ENCODE data around the gene PDCD4.

Gene PDCD4

GRCh38 chr10:110857265-110858171, 14.2 kb upstream of the PDCD4 start:
- TF ChIP-seq BHLHE40 (IDR thresholded peaks at IDR 0.05; ENCODE audit: borderline replicate concordance) (no peak), L3MBTL2 (conservative IDR thresholded peaks at IDR 0.05) (no peak), CTBP1 (IDR thresholded peaks at IDR 0.05; ENCODE audit: borderline replicate concordance) (no peak), NFRKB (IDR thresholded peaks at IDR 0.05) (no peak), FOXA1 (IDR thresholded peaks at IDR 0.05) (no peak), PKNOX1 (IDR thresholded peaks at IDR 0.05) (no peak), HDGF (IDR thresholded peaks at IDR 0.05; ENCODE audit: borderline replicate concordance) (no peak), SP1 (IDR thresholded peaks at IDR 0.05) (no peak), LEF1 (IDR thresholded peaks at IDR 0.05; ENCODE audit: borderline replicate concordance) (no peak), TARDBP (IDR thresholded peaks at IDR 0.05) (no peak), ELF4 (IDR thresholded peaks at IDR 0.05) (no peak), SUZ12 (IDR thresholded peaks at IDR 0.05) (no peak), FOXK2 (IDR thresholded peaks at IDR 0.05) (no peak), ZNF384 (IDR thresholded peaks at IDR 0.05) (no peak)
- ChIA-PET CTCF (interaction anchor here (0.6 to 2.6 kb wide), 4 partner anchors 10 to 1476 kb away, joined by 3 to 7 read pairs (median 4); partner anchors contain the start of gene ADRA2A), POLR2A (interaction anchor here (1.1 to 2.4 kb wide), 4 partner anchors 11 to 61 kb away, joined by 4 to 11 read pairs (median 8); partner anchors contain the start of genes BBIP1, PDCD4 and SHOC2)
- DNase-seq (ENCODE audit: extremely low spot score) = no peak

- ChIA-PET POLR2A (interaction anchor here (1.0 to 2.4 kb wide), 5 partner anchors 10 to 19 kb away, joined by 3 to 11 read pairs (median 9); partner anchors contain the start of gene PDCD4), CTCF (interaction anchor here (2.6 kb wide), 1 partner anchor 9 kb away, joined by 7 read pairs; no protein-coding TSS in a partner anchor)
- no peak for DNase-seq (ENCODE audit: extremely low spot score)
- no peak for TF ChIP-seq ARNT (IDR thresholded peaks at IDR 0.05)
- TF ChIP-seq BHLHE40 (IDR thresholded peaks at IDR 0.05; ENCODE audit: borderline replicate concordance) = no peak
- TF ChIP-seq NFRKB (IDR thresholded peaks at IDR 0.05) = no peak
- no peak for TF ChIP-seq ZNF384 (IDR thresholded peaks at IDR 0.05)
- TF ChIP-seq SUZ12 (IDR thresholded peaks at IDR 0.05) = no peak
- TF ChIP-seq TARDBP (IDR thresholded peaks at IDR 0.05) = no peak
- no peak for TF ChIP-seq FOXM1 (IDR thresholded peaks at IDR 0.05; ENCODE audit: borderline replicate concordance)
- TF ChIP-seq LEF1 (IDR thresholded peaks at IDR 0.05; ENCODE audit: borderline replicate concordance) = no peak
- TF ChIP-seq FOXA1 (IDR thresholded peaks at IDR 0.05) = no peak
- no peak for TF ChIP-seq SP1 (IDR thresholded peaks at IDR 0.05)
- no peak for TF ChIP-seq PKNOX1 (IDR thresholded peaks at IDR 0.05)
- TF ChIP-seq CTBP1 (IDR thresholded peaks at IDR 0.05; ENCODE audit: borderline replicate concordance) = no peak
- no peak for TF ChIP-seq L3MBTL2 (conservative IDR thresholded peaks at IDR 0.05)
- TF ChIP-seq FOXK2 (IDR thresholded peaks at IDR 0.05) = no peak
- TF ChIP-seq ELF4 (IDR thresholded peaks at IDR 0.05) = no peak
- TF ChIP-seq HDGF (IDR thresholded peaks at IDR 0.05; ENCODE audit: borderline replicate concordance) = no peak
Observed at GRCh38 chr10:110858297-110858934, 13.3 kb upstream of the PDCD4 start.

GRCh38 chr10:110859206-110859972, 12.3 kb upstream of the PDCD4 start:
- ChIA-PET POLR2A (interaction anchor here (1.0 to 2.4 kb wide), 4 partner anchors 9 to 18 kb away, joined by 3 to 9 read pairs (median 8); partner anchors contain the start of gene PDCD4), CTCF (interaction anchor here (2.6 kb wide), 1 partner anchor 8 kb away, joined by 7 read pairs; no protein-coding TSS in a partner anchor)
- DNase-seq (ENCODE audit: extremely low spot score) = no peak
- no peak for TF ChIP-seq LEF1 (IDR thresholded peaks at IDR 0.05; ENCODE audit: borderline replicate concordance)
- no peak for TF ChIP-seq CTBP1 (IDR thresholded peaks at IDR 0.05; ENCODE audit: borderline replicate concordance)
- no peak for TF ChIP-seq ZNF384 (IDR thresholded peaks at IDR 0.05)
- no peak for TF ChIP-seq SP1 (IDR thresholded peaks at IDR 0.05)
- TF ChIP-seq TARDBP (IDR thresholded peaks at IDR 0.05) = no peak
- TF ChIP-seq PKNOX1 (IDR thresholded peaks at IDR 0.05) = no peak
- TF ChIP-seq FOXK2 (IDR thresholded peaks at IDR 0.05) = no peak
- TF ChIP-seq HDGF (IDR thresholded peaks at IDR 0.05; ENCODE audit: borderline replicate concordance) = no peak
- TF ChIP-seq L3MBTL2 (conservative IDR thresholded peaks at IDR 0.05) = no peak
- no peak for TF ChIP-seq FOXA1 (IDR thresholded peaks at IDR 0.05)
- TF ChIP-seq ARNT (IDR thresholded peaks at IDR 0.05) = no peak
- TF ChIP-seq FOXM1 (IDR thresholded peaks at IDR 0.05; ENCODE audit: borderline replicate concordance) = no peak
- TF ChIP-seq SUZ12 (IDR thresholded peaks at IDR 0.05) = no peak
- no peak for TF ChIP-seq NFRKB (IDR thresholded peaks at IDR 0.05)
- no peak for TF ChIP-seq ELF4 (IDR thresholded peaks at IDR 0.05)
- TF ChIP-seq BHLHE40 (IDR thresholded peaks at IDR 0.05; ENCODE audit: borderline replicate concordance) = no peak

GRCh38 chr10:110859973-110860376, 11.8 kb upstream of the PDCD4 start:
- TF ChIP-seq FOXM1 (IDR thresholded peaks at IDR 0.05; ENCODE audit: borderline replicate concordance) (no peak), LEF1 (IDR thresholded peaks at IDR 0.05; ENCODE audit: borderline replicate concordance) (no peak), ELF4 (IDR thresholded peaks at IDR 0.05) (no peak), NFRKB (IDR thresholded peaks at IDR 0.05) (no peak), FOXA1 (IDR thresholded peaks at IDR 0.05) (no peak)
- ChIA-PET CTCF (interaction anchor here (2.6 kb wide), 1 partner anchor 7 kb away, joined by 7 read pairs; no protein-coding TSS in a partner anchor), POLR2A (interaction anchor here (2.4 kb wide), 1 partner anchor 8 kb away, joined by 7 read pairs; no protein-coding TSS in a partner anchor)
- no peak for DNase-seq (ENCODE audit: extremely low spot score)

All from HEK293T (cell line).